Suprapubic skin (tissue), 4 donors: ENCODE measurements around the gene NUBP1.

Source experiments
- CTCF ChIP-seq, 2 donors: fragments of 200-600 bp in 1 of 2; fragments of 450-650 bp in 1 of 2; sonication (generic) in 1 of 2; IDR thresholded peaks; one replicate each; pipeline ENCODE4 v1.5.1; 2016 to 2019; ENCODE audit warnings: antibody characterized with exemption in 2 of 2, mild to moderate bottlenecking in 1 of 2, moderate library complexity in 1 of 2
- POLR2A ChIP-seq, 2 donors: fragments of 450-650 bp; IDR thresholded peaks; one replicate each; pipeline ENCODE4 v1.6.1; 2017; ENCODE audit warnings: antibody characterized with exemption in 2 of 2, mild to moderate bottlenecking in 2 of 2, moderate library complexity in 2 of 2
- POLR2AphosphoS5 ChIP-seq, 3 donors: sonication (generic); formaldehyde crosslinking; IDR thresholded peaks; one replicate each; pipeline ENCODE4 v1.6.1; 2017; ENCODE audit warnings: antibody characterized with exemption in 3 of 3

- TF ChIP-seq CTCF (IDR thresholded peaks at IDR 0.05) (no peak), POLR2A (IDR thresholded peaks at IDR 0.05) (no peak), POLR2AphosphoS5 (IDR thresholded peaks at IDR 0.05) (no peak)
These were observed 1.8 kb upstream of the NUBP1 start for GRCh38 chr16:10741844-10742243.
